HEK293T (cell line): ENCODE data around the gene ROR1.

Experiments used
- CTBP1 ChIP-seq: fragments of 450-650 bp; IDR thresholded peaks from 2 replicates; pipeline ENCODE4 v1.6.1; 2016; ENCODE audit warnings: borderline replicate concordance
- FOXM1 ChIP-seq: fragments of 450-650 bp; IDR thresholded peaks from 2 replicates; pipeline ENCODE4 v1.6.1; 2017; ENCODE audit warnings: mild to moderate bottlenecking, borderline replicate concordance
- SP1 ChIP-seq: fragments of 450-650 bp; IDR thresholded peaks from 2 replicates; pipeline ENCODE4 v1.6.1; 2017

DNA sequence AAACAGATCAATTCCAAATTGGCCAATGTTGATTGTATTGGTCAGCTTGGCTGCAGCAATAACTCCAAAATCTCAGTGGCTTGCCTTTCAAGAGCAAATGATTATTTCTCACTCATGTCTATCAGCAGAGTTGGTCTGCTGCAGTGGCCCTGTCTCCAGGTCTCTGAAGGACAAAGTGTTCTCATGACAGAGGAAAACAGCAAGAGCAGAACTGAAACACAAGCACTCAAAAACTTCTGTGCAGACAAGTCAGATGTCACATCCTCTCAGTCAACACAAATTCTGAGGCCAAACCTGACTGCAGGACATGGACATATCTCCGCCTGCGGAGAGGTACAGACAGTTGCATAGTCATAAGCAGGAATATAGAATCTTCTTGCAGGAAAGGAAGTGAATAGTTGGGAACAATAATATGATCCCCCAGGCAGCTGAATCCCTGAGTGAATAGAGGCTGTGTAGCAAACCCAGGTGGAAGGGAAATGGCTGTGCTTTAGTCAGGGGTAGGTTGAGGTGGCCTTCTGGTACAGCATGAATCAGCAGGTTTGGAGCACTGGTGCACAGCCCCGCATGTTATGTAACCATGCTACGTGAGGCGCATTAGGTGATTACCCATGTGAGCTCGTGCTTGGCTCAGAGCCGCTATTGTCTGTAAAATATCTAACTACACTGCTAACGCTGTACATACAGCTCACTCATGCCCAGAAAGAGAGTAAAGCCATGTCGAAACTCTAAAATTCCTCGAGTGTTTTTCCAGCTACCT, 412.5 kb downstream of the ROR1 start:
- TF ChIP-seq CTBP1 (no peak), SP1 (no peak), FOXM1 (no peak)
